ENCODE results near the gene SLC2A1.
"Not testable (repeated sequence)": the region's sequence is repeated elsewhere in the genome, so short reads cannot be mapped to it uniquely, and the experiment has no call there.

Gene SLC2A1

DNA sequence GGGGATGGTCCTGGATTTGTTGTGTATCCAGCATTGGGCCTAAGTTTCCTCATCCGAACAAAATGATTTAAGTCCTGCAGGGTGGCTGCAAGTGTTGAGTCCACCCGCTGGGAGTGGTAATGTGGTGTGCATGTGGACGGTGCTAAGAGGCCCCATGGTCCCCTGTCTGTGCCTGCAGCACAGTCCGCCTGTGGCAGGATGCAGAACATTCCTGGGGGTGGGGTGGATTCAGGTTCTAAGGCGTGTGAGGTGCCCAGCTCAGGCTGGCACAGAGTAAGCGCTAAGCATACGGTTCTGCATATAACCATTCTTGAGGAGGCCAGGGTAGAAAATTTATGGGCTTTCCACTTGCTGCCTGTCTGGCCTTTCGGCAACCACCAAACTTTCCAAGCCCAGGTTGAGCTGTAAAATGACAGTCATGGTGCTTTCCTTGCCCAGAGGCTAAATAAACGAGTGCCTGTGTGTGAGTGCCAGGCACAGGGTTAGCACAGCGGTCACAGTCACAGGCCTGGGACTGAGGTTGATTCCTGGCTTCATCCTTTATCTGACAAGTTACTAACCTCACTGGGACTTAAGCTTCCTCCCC is 30.7 kb downstream of the SLC2A1 start:
- DNase-seq = no peak

GRCh38 chr1:42927274-42927841 is 31.3 kb downstream of the SLC2A1 start:
- no peak for DNase-seq

DNA sequence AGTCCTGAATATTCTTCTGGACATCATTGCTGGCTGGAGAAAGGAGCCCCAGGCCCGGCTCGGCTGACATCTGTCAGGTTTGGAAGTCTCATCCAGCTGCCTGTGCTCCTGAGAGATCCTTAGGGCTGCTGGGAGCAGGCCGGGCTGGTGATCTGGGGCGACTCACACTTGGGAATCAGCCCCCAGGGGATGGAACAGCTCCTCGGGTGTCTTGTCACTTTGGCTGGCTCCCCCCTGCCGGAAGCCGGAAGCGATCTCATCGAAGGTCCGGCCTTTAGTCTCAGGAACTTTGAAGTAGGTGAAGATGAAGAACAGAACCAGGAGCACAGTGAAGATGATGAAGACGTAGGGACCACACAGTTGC is 31.8 kb downstream of the SLC2A1 start:
- no peak for DNase-seq

DNA sequence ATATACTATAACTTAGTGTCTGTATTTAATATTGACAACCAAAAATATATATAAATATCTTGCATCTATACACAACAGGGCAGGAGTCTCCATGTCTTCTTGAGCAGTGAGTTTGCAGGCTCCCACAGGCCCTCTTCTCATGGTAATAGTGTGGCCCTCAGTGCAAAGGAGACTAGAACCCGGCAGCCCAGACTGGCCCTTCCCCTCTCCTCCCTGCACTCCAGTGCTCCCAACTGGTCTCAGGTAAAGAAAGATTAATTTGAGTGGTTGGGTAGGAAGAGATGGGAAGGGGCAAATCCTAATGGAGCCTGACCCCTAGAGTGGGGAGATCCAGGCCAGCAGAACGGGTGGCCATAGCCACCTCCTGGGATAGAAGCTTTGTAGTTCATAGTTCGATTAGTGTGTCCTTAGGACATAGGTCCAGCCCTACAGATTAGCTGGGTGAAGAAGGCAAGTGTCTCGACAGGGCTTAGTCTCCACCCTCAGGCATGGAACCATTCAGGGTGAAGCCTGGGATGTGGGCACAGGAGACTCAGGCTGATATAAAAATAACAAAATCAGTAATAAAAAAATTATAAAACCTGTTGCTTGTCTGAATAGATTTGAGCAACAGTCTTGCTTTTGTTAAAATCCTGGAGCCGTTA is 32.3 kb downstream of the SLC2A1 start:
- no peak for DNase-seq

GRCh38 chr1:42924851-42925760 is 33.6 kb downstream of the SLC2A1 start:
- DNase-seq = no peak

DNA sequence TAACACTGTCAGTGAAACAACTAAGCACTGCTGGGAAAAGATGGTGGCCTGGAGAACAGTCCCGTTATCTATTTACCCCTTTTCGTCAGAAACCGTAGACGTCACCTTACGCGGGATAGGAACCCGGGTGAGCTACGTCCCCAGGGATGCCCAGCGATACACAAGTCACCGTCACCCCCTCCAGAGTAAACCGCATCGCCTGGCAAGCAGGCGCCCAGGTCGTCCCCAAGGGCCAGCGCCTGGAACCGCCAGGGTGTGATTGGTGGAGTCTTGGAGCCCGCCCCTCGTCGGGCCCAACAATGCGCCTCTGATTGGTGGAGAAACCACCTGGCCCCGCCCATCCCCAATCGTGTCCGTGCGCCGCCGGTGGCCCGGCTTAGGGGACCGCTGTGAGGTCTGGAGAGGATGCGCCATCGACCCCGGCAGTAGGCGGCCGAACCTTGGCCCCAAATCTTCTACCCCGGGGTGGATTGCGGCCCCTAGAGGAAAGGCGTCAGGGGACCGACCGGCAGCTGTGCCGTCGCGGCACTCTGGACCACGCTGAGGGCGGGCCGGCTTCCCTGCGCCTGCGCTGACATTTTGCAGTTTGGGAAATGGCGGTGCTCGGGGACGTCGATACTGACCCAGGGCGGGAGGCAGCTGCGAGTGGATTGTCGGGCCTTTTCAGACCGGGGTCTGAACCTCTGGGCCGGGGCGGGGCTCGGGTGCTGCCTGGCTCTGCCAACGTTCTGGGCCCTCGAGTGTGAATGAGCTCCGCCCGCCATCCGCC is 34.4 kb downstream of the SLC2A1 start:
- DNase-seq = peak; percentile 94

DNA sequence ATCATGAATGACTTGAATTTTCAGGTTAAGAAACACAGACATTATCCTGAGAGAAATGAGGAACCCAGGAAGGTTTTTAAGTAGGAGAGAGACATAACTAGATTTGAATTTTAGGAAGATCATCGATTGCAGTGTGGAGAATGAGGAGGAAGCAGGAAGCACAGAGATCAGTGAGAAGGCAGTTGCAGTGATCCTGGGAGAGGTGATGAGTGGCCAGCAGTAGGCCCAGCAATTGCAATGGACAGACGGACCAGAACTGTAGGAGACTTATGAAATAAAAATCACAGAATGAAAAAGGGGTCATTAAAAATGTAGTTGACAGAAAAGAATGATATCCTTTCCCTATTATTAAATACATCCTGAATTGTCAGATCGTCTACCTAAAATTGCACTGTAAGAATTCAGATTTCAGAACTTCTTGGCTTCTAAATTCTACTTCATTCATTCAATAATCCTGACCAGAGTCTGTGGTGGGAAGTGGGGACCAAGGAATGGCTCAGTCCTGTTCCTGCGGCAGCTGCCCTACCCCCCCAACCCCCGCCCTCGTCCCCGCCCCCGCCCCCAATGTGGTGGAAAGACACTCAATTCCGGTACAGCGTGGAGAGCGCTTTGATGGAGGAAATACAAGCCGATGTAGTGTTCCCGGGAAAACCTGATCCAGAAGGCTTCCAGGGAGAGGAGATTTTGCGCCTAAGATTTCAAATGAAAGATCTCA is 35.1 kb downstream of the SLC2A1 start:
- no peak for DNase-seq

DNA sequence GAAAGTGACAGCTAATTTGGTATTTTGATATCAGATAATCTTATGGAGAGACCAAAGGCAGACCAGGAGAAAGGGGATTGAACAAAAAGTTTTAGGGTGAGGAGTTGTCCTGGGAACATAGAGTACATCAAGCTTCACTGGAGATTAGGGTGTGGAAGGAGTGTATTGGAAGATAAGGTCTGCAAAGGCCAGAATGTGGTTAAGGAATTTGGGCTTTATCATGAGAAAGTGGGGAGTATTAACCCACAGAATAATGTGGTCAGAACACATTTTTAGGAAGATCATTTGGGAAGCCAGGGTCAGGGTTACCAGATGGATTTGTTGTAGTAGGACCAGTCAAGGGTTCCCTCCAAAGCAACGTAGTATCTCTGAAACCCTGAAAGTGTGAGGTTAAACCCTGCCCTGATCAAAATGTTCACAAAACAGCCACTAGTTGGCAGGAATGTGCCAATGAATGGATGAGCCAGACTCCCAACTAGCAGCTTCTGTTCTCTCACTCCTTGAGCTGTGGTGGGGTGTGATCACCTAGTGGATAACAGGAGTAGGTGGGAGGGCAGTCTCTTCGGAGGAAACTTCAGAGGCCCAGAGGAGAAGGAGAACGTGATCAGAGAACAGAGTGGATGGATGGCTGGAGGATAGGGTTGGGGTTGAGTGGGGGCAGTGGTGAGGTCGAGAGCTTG is 35.8 kb downstream of the SLC2A1 start:
- no peak for DNase-seq

- no peak for DNase-seq
These were observed 36.9 kb downstream of the SLC2A1 start for GRCh38 chr1:42921769-42922168.

DNA sequence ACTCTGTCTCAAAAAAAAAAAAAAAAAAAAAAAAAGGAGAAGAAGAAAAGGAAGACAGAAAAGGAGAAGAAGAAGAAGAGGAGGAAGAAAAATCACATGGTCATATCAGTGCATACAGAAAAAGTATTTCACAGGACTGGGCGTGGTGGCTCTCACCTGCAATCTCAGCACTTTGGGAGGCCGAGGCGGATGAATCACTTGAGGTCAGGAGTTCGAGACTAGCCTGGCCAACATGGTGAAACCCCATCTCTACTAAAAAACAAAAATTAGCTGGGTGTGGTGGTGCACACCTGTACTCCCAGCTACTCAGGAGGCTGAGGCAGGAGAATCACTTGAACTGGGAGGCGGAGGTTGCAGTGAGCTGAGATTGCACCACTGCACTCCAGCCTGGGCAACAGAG is 39.0 kb downstream of the SLC2A1 start:
- not testable (repeated sequence) for DNase-seq

DNA sequence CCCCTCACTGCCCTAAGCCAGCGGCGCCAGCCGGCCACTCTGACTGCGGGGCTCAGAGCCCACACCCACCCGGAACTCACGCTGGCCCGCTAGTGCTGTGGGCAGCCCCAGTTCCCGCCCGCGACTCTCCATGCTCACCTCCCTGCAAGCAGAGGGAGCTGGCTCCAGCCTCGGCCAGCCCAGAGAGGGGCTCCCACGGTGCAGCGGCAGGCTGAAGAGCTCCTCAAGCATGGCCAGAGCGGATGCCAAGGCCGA is 41.5 kb downstream of the SLC2A1 start:
- no peak for DNase-seq

GRCh38 chr1:42915456-42915855 is 43.2 kb downstream of the SLC2A1 start:
- DNase-seq = no peak

DNA sequence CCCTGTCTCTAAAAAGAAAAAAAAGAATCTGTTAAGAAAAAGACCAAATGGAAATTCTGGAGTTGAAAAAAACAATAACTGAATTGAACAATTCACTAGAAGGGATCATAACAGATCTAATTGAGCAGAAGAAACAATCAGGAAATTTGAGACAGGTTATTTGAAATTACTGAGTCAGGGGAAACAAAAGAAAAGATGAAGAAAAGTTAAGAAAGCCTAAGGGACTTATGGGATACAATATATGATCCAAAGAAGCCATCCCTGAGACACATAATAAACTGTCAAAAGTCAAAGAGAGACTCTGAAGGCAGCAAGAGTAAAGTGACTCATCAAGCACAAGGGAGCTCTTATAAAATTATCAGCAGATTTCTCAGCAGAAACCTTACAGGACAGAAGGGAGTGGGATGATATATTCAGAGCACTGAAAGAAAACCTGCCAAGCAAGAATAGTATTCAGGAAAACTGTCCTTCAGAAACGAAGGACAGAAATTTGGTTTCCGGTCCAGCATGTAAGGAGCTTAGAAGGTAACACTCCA is 44.5 kb downstream of the SLC2A1 start:
- DNase-seq = no peak

- DNase-seq = no peak
These were observed 45.1 kb downstream of the SLC2A1 start for GRCh38 chr1:42913426-42914091.

DNA sequence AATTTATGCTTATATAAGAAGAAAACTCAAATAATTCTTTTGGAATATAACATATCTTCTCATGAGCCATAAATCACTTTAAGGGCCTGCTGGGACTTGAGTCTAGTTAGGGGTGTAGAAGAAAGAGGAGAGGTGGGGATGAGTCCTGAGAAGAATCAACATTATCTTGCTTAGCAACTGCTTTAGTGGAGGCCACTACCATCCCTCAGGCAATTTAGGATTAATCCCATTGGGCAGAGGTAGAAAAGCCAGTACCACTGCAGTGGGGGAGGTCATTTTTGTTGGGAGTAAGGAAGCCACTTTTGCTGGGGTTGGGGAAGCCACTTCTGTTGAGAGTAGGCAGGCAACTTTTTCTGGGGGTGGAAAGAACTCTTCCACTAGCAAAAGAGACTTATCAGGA is 47.7 kb downstream of the SLC2A1 start:
- DNase-seq = no peak

DNA sequence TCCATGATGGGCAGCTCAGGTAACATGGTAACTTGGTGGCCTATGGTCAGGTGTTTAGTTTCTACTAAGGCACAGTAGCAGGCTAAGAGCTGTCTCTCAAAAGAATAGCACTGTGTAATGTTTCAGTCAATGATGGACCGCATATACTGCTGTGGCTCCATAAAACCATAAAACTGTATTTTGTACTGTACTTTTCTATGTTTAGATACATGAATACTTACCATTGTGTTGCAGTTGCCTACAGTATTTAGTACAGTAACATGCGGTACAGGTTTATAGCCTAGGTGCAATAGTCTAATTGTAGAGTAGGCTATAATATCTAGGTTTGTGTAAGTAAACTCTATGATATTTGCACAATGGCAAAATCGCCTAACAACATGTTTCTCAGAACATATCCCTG is 50.6 kb downstream of the SLC2A1 start:
- no peak for DNase-seq

DNA sequence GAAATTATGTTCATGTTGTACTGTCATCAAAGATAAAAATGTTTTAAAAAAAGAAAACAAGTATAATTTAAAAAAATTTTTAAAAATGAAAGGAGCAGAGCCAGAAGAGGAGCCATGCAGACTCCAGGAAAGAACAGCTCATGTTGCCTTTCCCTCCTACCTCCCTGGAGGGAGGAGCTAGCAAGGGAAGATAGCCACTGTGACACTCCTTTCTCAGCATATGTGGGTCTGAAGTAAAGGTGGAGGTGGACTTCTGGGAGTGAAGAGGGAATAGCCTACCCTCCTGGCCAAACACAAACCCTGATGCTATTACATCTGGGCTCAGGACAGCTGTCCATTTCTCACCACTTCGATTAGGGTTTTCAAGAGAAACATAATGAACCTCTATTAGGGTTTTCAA is 54.2 kb downstream of the SLC2A1 start:
- no peak for DNase-seq

- not testable (repeated sequence) for DNase-seq
These were observed 58.7 kb downstream of the SLC2A1 start for GRCh38 chr1:42899960-42900359.

GRCh38 chr1:42891465-42892138 is 67.1 kb downstream of the SLC2A1 start:
- DNase-seq = no peak

DNA sequence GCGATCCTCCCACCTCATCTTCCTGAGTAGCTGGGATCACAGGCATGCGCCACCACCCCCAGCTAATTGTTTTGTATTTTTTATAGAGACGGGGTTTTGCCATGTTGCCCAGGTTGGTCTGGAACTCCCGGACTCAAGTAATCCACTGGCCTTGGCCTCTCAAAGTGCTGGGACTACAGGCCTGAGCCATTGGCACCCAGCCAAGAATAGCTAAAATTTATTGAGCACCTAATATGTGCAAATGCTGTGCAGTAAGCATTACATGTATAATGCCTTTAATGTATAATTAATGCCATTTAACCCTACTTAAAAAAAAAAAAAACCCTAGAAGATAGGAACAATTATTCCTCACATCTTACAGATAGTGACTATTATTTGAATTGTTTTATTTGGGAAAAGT is 69.4 kb downstream of the SLC2A1 start:
- DNase-seq = no peak
